MM.1S (cell line): ENCODE results near the gene YPEL2.

Experiments used
- CTCF ChIP-seq: fragments of 300-600 bp; sonication (generic); IDR thresholded peaks from 2 replicates; pipeline ENCODE4 v1.5.1; 2016; ENCODE audit warnings: antibody characterized with exemption, low read length, mixed read lengths
- EZH2 ChIP-seq: fragments of 300-600 bp; sonication (generic); optimal IDR thresholded peaks from 2 replicates; pipeline ENCODE3; 2017; ENCODE audit warnings: low read depth, mild to moderate bottlenecking, antibody characterized with exemption, low read length, mixed read lengths
- EZH2phosphoT487 ChIP-seq: fragments of 300-600 bp; sonication (generic); IDR thresholded peaks from 2 replicates; pipeline ENCODE4 v1.6.1; 2018; ENCODE audit warnings: antibody characterized with exemption, low read length

GRCh38 chr17:59391021-59391420 is 59.6 kb downstream of the YPEL2 start:
- TF ChIP-seq CTCF (no peak), EZH2 (no peak), EZH2phosphoT487 (no peak)
